Fibroblast of lung (primary cell): ENCODE data around the gene PRODH.

ENCODE experiments used
- EZH2 ChIP-seq: IDR thresholded peaks from 2 replicates; pipeline ENCODE4 v1.5.1; 2012; ENCODE audit warnings: low read length, control low read depth, mild to moderate bottlenecking; ENCODE audit errors: missing control alignments
- TF ChIP-seq, protein P1 (sequence below), 2 donors: IDR thresholded peaks in 1 of 2; conservative IDR thresholded peaks in 1 of 2; 1 replicate in 1 of 2; 2 replicates in 1 of 2; pipeline ENCODE4 v1.5.1; 2011 to 2012; ENCODE audit warnings: low read length in 2 of 2, control low read depth in 1 of 2, inconsistent platforms in 1 of 2, low read depth in 1 of 2, mild to moderate bottlenecking in 1 of 2

DNA sequence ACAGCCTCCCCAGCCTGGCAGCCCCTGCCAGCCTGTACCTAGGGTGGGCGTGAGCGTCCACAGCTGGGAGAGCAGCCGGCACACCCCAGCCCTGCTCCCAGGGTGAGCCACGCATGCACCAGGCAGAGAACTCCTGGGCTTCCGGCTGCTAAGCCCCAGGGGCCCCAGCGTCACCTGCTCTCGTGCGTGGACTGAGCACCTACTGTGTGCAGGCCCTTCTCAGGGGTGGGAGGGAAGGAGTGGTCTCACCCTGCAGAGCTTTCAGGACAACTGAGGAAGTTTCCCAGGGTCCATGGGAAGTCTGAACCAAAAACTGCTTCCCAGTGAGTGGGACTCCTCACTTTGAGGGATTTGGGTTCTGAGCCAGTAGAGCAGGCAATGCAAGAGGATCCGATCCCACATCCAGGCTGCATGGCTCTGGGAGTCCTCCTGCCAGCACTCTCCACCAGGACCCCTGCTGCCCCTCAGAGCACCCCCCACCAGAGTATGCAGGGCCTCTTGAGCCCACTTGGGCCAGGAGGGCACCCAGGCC lies 47.1 kb upstream of the PRODH start:
- TF ChIP-seq, protein P1, sequence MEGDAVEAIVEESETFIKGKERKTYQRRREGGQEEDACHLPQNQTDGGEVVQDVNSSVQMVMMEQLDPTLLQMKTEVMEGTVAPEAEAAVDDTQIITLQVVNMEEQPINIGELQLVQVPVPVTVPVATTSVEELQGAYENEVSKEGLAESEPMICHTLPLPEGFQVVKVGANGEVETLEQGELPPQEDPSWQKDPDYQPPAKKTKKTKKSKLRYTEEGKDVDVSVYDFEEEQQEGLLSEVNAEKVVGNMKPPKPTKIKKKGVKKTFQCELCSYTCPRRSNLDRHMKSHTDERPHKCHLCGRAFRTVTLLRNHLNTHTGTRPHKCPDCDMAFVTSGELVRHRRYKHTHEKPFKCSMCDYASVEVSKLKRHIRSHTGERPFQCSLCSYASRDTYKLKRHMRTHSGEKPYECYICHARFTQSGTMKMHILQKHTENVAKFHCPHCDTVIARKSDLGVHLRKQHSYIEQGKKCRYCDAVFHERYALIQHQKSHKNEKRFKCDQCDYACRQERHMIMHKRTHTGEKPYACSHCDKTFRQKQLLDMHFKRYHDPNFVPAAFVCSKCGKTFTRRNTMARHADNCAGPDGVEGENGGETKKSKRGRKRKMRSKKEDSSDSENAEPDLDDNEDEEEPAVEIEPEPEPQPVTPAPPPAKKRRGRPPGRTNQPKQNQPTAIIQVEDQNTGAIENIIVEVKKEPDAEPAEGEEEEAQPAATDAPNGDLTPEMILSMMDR (conservative IDR thresholded peaks at IDR 0.05 in 1 of 2, IDR thresholded peaks at IDR 0.05 in 1 of 2; ENCODE audit: low read depth in 1 of 2, low read length in 2 of 2) = no peak
- TF ChIP-seq EZH2 = no peak
